GM12878 (cell line): ENCODE data around the gene SYNGR2. TPM values are rescaled to one million over a fixed set of nuclear protein-coding genes. Genes with fewer than 3 reads are reported as not detected.

Experiments used
- ATF7 ChIP-seq: fragments of 450-650 bp; IDR thresholded peaks from 2 replicates; pipeline ENCODE4 v1.6.1; 2016; ENCODE audit warnings: low read depth, mild to moderate bottlenecking
- CHD1 ChIP-seq: IDR thresholded peaks from 2 replicates; pipeline ENCODE4 v1.6.1; 2012; ENCODE audit warnings: low read depth, low read length, improper control_type of control experiment
- ETV6 ChIP-seq, 2 experiments: fragments of 450-650 bp in 1 of 2; IDR thresholded peaks in 1 of 2; conservative IDR thresholded peaks in 1 of 2; 2 replicates each; pipeline ENCODE4 v1.6.1; 2014; ENCODE audit warnings: antibody characterized with exemption in 1 of 2, borderline replicate concordance in 1 of 2, low read depth in 1 of 2, mild to moderate bottlenecking in 1 of 2, moderate library complexity in 1 of 2
- FOS ChIP-seq: IDR thresholded peaks from 3 replicates; pipeline ENCODE4 v1.6.1; 2011; ENCODE audit warnings: borderline replicate concordance; ENCODE audit not compliant: insufficient read length; ENCODE audit errors: extremely low read depth
- GABPA ChIP-seq: IDR thresholded peaks from 2 replicates; pipeline ENCODE4 v1.6.1; 2014; ENCODE audit warnings: antibody characterized with exemption, low read depth, mild to moderate bottlenecking, inconsistent platforms
- IRF4 ChIP-seq: IDR thresholded peaks from 2 replicates; pipeline ENCODE4 v1.6.1; 2011; ENCODE audit warnings: low read depth, low read length
- MXI1 ChIP-seq: fragments of 150-350 bp; IDR thresholded peaks from 2 replicates; pipeline ENCODE4 v1.6.1; 2011; ENCODE audit warnings: low read depth, mild to moderate bottlenecking, inconsistent platforms, low read length, improper control_type of control experiment
- NFXL1 ChIP-seq: fragments of 450-650 bp; IDR thresholded peaks from 2 replicates; pipeline ENCODE4 v1.6.1; 2017; ENCODE audit warnings: antibody characterized with exemption, mild to moderate bottlenecking, borderline replicate concordance
- NFYB ChIP-seq: IDR thresholded peaks from 2 replicates; pipeline ENCODE4 v1.6.1; 2011; ENCODE audit warnings: low read depth, mild to moderate bottlenecking, low read length, improper control_type of control experiment, moderate library complexity; ENCODE audit not compliant: insufficient read depth
- POLR2AphosphoS5 ChIP-seq: IDR thresholded peaks from 2 replicates; pipeline ENCODE4 v1.6.1; 2011; ENCODE audit warnings: mild to moderate bottlenecking, low read length, inconsistent platforms
- POU2F2 ChIP-seq: IDR thresholded peaks from 3 replicates; pipeline ENCODE4 v1.6.1; 2011; ENCODE audit warnings: low read depth, mild to moderate bottlenecking, low read length, borderline replicate concordance
- RAD21 ChIP-seq: IDR thresholded peaks from 2 replicates; pipeline ENCODE4 v1.6.1; 2011; ENCODE audit warnings: mild to moderate bottlenecking, low read depth, low read length, moderate library complexity; ENCODE audit not compliant: insufficient read depth
- RBBP5 ChIP-seq: fragments of 200-600 bp; sonication (generic); conservative IDR thresholded peaks from 2 replicates; pipeline ENCODE4 v1.6.1; 2016
- SMARCA5 ChIP-seq: fragments of 450-650 bp; IDR thresholded peaks from 2 replicates; pipeline ENCODE4 v1.6.1; 2017; ENCODE audit warnings: mild to moderate bottlenecking
- SUPT20H ChIP-seq: IDR thresholded peaks from 2 replicates; pipeline ENCODE4 v1.6.1; 2011; ENCODE audit warnings: low read depth, mild to moderate bottlenecking, low read length, moderate library complexity, borderline replicate concordance; ENCODE audit not compliant: control insufficient read depth
- TAF1 ChIP-seq: IDR thresholded peaks from 2 replicates; pipeline ENCODE4 v1.6.1; 2011; ENCODE audit warnings: mild to moderate bottlenecking, low read depth, low read length, borderline replicate concordance
- ZNF24 ChIP-seq: fragments of 450-650 bp; IDR thresholded peaks from 2 replicates; pipeline ENCODE4 v1.6.1; 2017; ENCODE audit warnings: antibody characterized with exemption, mild to moderate bottlenecking
- ZNF622 ChIP-seq: fragments of 450-650 bp; IDR thresholded peaks from 2 replicates; pipeline ENCODE4 v1.6.1; 2017; ENCODE audit warnings: mild to moderate bottlenecking, inconsistent platforms
- polyA plus RNA-seq, 11 experiments: library from polyadenylated mRNA; depleted of rRNA in 4 of 11; unstranded in 6 of 11; stranded (reverse) in 5 of 11; fragments of >200 nt; fragmentation: Nextera tagmentation in 4 of 11; fragmentation: Illumina TruSeq in 1 of 11; extraction: Ambion mirVana in 4 of 11; extraction: Trizol in 1 of 11; gene quantifications; 1 replicate in 1 of 11; 2 replicates in 10 of 11; pipeline versions ENCODE4 v1.2.1 to v1.2.3, GENCODE V29; 2011 to 2016; ENCODE audit warnings: inconsistent platforms in 2 of 11, missing spikeins in 2 of 11, low read depth in 1 of 11
- total RNA-seq, 4 experiments: library from RNA; depleted of rRNA in 3 of 4; stranded (reverse); fragments of >200 nt in 3 of 4; fragmentation: Illumina TruSeq in 1 of 4; extraction: Trizol in 1 of 4; gene quantifications; 2 replicates each; pipeline versions ENCODE4 v1.2.1 to v1.2.3, GENCODE V29; 2013 to 2021
- TF ChIP-seq, protein P1 (sequence below): fragments of 450-650 bp; formaldehyde crosslinking; IDR thresholded peaks from 2 replicates; pipeline ENCODE4 v1.4.0; 2022; ENCODE audit warnings: mild to moderate bottlenecking, moderate library complexity
- TF ChIP-seq, protein P2 (sequence below): IDR thresholded peaks from 2 replicates; pipeline ENCODE4 v1.6.1; 2011; ENCODE audit warnings: low read depth, mild to moderate bottlenecking, low read length, moderate library complexity, borderline replicate concordance; ENCODE audit errors: extremely low read depth
- TF ChIP-seq, protein P3 (sequence below): fragments of 450-650 bp; IDR thresholded peaks from 2 replicates; pipeline ENCODE4 v1.6.1; 2017; ENCODE audit warnings: borderline replicate concordance
- TF ChIP-seq, protein P4 (sequence below): IDR thresholded peaks from 2 replicates; pipeline ENCODE4 v1.6.1; 2012; ENCODE audit warnings: low read depth, low read length, improper control_type of control experiment

SYNGR2 gene
- total and polyA plus RNA-seq, 10 of the 15 experiments (the other 5 are each of a cell fraction or from before 2014, with no cell fraction given) = 4.4 to 529 (median 261) TPM

DNA sequence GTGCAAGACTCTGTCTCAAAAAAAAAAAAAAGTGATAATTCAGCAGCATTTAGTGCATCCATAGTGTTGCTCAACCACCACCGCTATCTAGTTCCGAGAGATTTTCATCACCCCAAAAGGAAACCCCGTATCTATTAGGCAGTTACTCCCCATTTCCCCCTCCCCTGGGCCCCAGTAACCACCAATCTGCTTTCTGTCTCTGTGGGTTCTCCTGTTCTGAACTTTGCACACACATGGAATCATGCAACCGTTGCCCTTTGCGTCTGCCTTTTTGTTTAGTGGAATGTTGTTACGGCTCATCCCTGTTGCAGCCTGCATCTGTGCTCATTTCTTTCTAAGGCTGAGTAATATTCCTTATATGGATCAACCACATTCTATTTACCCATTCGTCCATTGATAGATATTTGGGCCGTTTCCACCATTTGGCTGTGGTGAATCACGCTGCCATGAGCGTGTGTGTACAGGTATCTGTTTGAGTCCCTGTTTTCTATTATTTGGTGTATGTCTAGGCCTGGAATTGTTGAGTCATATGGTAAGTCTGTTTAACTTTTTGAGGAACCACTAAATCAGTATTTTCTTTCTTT, 8.7 kb upstream of the SYNGR2 start (continued):
- TF ChIP-seq SMARCA5 (peak; percentile 12), TAF1 (0 out of 2 replicates have a peak, but pooled peaks have one; percentile 24), MXI1 (no peak), RAD21 (no peak), ETV6 (conservative IDR thresholded peaks at IDR 0.05 in 1 of 2, IDR thresholded peaks at IDR 0.05 in 1 of 2; ENCODE audit: borderline replicate concordance in 1 of 2, low read depth in 1 of 2) (peak in 1 of 2 experiments; percentile 56; a peak in 1 of 4 replicates), SUPT20H (no peak), NFXL1 (no peak), ZNF622 (no peak), RBBP5 (no peak), POU2F2 (no peak), FOS (no peak), GABPA (no peak), NFYB (no peak), CHD1 (no peak), ZNF24 (no peak), POLR2AphosphoS5 (no peak), IRF4 (0 out of 2 replicates have a peak, but pooled peaks have one; percentile 49), ATF7 (peak; percentile 66)
- TF ChIP-seq, protein P1, sequence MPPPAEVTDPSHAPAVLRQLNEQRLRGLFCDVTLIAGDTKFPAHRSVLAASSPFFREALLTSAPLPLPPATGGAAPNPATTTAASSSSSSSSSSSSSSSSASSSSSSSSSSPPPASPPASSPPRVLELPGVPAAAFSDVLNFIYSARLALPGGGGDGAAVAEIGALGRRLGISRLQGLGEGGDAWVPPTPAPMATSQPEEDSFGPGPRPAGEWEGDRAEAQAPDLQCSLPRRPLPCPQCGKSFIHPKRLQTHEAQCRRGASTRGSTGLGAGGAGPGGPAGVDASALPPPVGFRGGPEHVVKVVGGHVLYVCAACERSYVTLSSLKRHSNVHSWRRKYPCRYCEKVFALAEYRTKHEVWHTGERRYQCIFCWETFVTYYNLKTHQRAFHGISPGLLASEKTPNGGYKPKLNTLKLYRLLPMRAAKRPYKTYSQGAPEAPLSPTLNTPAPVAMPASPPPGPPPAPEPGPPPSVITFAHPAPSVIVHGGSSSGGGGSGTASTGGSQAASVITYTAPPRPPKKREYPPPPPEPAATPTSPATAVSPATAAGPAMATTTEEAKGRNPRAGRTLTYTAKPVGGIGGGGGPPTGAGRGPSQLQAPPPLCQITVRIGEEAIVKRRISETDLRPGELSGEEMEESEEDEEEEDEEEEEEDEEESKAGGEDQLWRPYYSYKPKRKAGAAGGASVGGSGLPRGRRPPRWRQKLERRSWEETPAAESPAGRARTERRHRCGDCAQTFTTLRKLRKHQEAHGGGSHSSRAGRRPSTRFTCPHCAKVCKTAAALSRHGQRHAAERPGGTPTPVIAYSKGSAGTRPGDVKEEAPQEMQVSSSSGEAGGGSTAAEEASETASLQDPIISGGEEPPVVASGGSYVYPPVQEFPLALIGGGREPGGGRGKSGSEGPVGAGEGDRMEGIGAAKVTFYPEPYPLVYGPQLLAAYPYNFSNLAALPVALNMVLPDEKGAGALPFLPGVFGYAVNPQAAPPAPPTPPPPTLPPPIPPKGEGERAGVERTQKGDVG (CRISPR knock-in tag) = no peak
- TF ChIP-seq, protein P2, sequence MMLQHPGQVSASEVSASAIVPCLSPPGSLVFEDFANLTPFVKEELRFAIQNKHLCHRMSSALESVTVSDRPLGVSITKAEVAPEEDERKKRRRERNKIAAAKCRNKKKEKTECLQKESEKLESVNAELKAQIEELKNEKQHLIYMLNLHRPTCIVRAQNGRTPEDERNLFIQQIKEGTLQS = no peak
- TF ChIP-seq, protein P3, sequence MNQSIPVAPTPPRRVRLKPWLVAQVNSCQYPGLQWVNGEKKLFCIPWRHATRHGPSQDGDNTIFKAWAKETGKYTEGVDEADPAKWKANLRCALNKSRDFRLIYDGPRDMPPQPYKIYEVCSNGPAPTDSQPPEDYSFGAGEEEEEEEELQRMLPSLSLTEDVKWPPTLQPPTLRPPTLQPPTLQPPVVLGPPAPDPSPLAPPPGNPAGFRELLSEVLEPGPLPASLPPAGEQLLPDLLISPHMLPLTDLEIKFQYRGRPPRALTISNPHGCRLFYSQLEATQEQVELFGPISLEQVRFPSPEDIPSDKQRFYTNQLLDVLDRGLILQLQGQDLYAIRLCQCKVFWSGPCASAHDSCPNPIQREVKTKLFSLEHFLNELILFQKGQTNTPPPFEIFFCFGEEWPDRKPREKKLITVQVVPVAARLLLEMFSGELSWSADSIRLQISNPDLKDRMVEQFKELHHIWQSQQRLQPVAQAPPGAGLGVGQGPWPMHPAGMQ = no peak; the same call in 1 of the 2 replicates
- TF ChIP-seq, protein P4, sequence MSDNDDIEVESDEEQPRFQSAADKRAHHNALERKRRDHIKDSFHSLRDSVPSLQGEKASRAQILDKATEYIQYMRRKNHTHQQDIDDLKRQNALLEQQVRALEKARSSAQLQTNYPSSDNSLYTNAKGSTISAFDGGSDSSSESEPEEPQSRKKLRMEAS = no peak
